Measurements from ENCODE around the gene MRPS15.
"Not testable (repeated sequence)": the region's sequence is repeated elsewhere in the genome, so short reads cannot be mapped to it uniquely, and the experiment has no call there.

The MRPS15 gene

DNA sequence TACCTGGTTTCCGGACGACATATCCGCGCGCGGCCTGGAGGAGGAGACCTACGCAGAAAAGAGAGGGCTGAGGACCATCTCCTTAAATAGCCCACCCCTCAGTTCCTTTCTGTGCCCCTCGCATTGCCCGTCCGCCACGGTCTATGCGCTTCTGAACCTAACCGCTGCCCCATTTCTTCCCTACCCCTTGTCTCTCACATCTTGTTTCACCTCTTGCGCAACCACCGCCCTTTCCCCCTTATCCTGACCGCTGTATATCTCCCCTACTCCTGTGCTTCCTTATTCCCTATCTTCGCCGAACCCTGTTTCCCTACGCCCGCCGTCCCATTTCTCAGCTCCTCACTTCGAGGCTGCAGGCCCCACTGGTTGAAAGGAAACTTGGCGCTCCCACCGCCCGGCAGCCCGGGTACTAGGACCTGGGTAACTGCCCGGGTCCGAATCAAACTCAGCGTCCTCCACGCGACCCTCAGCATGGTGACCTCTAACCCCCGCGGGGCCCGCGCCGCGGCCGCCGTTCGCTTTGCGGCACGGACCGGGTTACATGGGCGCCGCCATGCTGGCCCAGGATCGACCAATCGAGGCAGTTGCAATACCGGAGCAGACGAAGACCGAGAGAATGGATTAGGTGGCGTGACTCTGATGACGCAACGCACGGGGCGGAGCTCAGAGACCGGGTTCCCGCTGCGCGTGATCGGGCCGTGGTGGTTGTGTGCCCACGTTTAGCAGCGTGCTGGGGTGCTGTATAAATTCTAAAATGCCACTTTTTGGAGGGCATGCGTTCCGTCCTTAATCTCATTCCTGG is at the start of gene MRPS15:
Gene MRPS15 (minus strand): TSS at position 582 of the 802 bp plus-strand sequence. CDS start 109 bp downstream, at position 473.
- no peaks in the 10 kb centered on the region for H3K9me3 Mint-ChIP-seq
- peak within 1 kb of the TSS; percentile 89 for H3K27ac Mint-ChIP-seq
- ATAC-seq (ENCODE audit: low read depth) (peak; percentile 97), DNase-seq (ENCODE audit: low spot score in 2 of 2) (peak; percentile 93)
- H3K4me3 Mint-ChIP-seq: peak within 1 kb of the TSS; percentile 96
- H3K27me3 Mint-ChIP-seq: no peaks in the 10 kb centered on the region
- peaks cover 10% of the 10 kb centered on the region for H3K36me3 Mint-ChIP-seq
- H3K4me1 Mint-ChIP-seq: peaks cover 24% of the 10 kb centered on the region

DNA sequence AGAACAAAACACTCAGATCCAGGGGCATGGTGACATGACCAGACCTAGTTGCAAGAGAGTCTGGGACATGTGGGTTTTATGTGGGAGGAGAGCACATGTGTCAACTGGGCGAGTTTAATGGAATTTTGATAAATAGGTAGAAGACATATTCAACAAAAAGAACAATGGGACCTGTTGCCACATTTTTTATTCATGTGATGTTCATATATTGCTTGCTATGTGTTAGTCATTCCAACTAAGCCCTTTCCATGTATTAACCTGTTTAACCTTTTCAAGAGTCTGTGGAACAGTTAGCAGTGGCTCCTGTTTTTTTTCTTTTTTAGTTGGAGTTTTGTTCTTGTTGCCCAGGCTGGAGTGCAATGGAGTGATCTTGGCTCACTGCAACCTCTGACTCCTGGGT is 48.7 kb upstream of the MRPS15 start:
- Mint-ChIP-seq H3K4me1 (no peaks in the 10 kb centered on the region), H3K27me3 (peaks cover 6% of the 10 kb centered on the region), H3K36me3 (peaks cover 2% of the 10 kb centered on the region), H3K9me3 (peaks cover 2% of the 10 kb centered on the region), H3K4me3 (no peak overlapping the region), H3K27ac (no peak overlapping the region)
- ATAC-seq (ENCODE audit: low read depth) (no peak), DNase-seq (ENCODE audit: low spot score in 2 of 2) (no peak)

DNA sequence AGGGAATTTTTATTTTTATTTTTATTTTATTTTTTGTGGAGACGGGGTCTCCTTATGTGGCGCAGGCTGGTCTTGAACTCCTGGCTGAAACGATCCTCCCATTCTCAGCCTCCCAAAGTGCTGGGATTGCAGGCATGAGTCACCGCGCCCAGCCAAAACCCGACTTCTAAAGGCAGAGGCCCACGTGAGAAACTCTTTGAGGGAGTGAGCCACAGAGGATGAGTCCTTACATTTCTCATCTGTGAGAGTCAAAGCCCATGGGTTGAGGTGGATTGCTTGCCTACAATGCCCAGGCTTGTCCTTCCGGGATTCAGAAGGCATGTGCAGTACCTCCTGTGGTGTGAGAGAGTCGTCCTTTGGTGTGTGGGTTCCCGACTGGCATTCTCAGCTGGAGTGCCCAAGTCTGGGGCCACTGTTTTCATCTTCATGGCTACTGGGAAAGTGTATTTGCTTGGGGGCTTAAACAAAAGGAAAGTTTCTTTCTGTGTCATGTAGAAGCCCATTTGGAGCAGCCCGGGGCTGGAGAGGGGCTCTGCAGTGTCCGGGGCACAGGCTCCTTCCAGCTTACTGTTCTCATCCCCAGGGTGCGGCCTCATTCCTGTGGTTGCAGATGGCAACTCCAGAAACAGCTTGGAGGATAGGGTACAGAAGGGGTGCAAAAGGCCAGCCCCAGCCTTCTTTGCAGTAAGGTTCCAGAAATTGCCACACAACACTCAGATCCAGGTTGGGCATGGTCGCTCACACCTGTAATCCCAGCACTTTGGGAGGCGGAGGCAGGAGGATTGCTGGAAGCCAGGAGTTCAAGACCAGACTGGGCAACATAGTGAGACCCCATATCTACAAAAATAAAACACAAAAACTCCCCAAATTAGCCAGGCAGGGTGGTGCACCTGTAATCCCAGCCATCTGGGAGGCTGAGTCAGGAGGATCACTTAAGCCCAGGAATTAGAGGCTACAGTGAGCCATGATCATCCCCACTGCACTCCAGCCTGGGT is 47.9 kb upstream of the MRPS15 start:
- Mint-ChIP-seq H3K9me3 (peaks cover 2% of the 10 kb centered on the region), H3K4me1 (no peaks in the 10 kb centered on the region), H3K36me3 (peaks cover 2% of the 10 kb centered on the region), H3K27me3 (peaks cover 12% of the 10 kb centered on the region), H3K27ac (no peak overlapping the region), H3K4me3 (no peak overlapping the region)
- ATAC-seq (ENCODE audit: low read depth): no peak
- no peak for DNase-seq (ENCODE audit: low spot score in 2 of 2)

DNA sequence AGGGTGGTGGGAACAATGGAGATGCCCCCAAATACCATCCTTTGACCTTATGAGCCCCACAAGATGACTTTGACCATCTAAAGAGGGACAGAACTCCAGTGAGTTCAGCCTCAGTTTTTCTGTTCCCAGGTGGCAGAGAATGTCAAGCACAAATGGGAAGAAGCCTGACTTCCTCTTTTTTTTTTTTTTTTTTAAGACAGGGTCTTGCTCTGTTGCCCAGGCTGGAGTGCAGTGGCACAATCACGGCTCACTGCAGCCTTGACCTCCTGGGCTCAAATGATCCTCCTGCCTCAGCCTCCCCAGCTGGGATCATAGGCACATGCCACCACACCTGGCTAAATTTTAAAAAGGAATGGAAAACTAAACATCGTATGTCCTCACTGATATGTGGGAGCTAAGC is 47.0 kb upstream of the MRPS15 start:
- H3K4me1 Mint-ChIP-seq; H3K27ac Mint-ChIP-seq; DNase-seq (ENCODE audit: low spot score in 2 of 2); H3K36me3 Mint-ChIP-seq; H3K9me3 Mint-ChIP-seq; H3K4me3 Mint-ChIP-seq; ATAC-seq (ENCODE audit: low read depth): not testable (repeated sequence)
- H3K27me3 Mint-ChIP-seq: peaks cover 16% of the 10 kb centered on the region

DNA sequence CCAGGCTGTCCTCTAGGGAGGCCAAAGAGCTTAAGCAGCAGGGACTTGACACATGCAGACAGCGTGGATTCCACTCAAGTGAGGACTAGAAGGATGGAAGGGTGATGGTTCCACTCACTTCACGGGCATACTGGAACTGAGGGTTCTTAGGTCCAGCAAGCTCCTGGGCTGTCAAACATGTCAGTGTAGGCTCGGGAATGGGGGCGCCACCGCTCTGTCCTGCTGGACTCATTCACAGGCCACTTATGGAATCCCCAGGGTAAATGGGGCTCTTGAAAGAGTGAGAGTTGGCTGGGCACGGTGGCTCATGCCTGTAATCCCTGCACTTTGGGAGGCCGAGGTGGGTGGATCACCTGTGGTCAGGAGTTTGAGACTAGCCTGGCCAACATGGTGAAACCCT is 46.2 kb upstream of the MRPS15 start:
- Mint-ChIP-seq H3K4me3 (no peak overlapping the region), H3K36me3 (peaks cover 2% of the 10 kb centered on the region)
- no peak for ATAC-seq (ENCODE audit: low read depth)

DNA sequence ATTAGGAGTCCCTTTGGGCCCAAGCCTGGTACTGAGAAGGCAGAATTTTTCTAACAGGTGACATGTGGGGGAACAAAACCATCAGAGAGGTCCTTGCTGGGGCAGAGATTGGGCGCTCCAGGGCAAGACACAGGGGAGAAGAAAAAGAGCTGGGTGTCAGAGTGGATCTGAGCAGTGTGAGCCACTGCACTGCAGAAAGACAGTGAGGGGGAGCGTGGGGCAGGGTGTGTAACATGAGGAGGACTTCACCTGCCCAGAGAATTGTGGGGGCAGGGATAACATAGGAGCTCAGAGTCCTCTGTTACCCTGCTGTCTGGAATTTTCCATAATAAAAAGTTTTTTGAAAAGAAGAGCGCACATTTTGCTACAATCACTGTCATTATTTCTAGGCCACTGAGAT is 44.1 kb upstream of the MRPS15 start:
- Mint-ChIP-seq H3K27ac (no peak overlapping the region), H3K4me3 (no peak overlapping the region)
- ATAC-seq (ENCODE audit: low read depth): no peak

More for the DNA sequence above, 46.2 kb upstream of the MRPS15 start:
- Mint-ChIP-seq H3K4me1 (no peaks in the 10 kb centered on the region), H3K27ac (no peak overlapping the region), H3K9me3 (peaks cover 2% of the 10 kb centered on the region), H3K27me3 (peaks cover 16% of the 10 kb centered on the region)
- DNase-seq (ENCODE audit: low spot score in 2 of 2): no peak

DNA sequence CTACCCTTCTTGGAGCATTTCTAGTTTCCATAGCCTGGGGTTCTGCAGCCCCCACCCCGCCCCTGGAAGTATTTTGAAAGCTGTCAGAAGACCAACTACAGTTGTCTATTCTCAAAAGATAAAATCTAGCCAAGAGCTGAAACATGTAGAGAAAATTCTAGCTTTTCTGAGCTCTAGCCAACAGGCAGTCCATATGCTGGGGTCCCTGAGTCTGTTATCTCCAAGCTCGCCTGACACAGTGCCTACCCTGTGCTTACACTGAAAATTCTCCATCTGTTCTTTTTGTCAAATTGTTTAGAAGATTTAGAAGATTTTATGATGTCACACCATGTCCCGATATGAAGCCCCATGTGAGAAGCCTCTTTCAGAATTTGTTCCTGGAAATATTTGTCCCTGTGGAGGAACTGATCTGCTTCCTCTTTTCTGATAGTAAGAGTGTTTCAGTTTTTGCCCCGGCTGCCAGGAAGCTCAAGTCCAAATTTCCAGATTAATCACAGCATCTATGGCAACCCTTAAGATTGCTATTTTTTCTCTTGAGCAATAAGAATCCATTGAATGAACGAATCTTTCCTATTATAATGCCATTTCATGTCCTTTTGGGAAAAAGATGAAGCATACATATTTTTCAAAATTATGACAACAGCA is 42.2 kb upstream of the MRPS15 start:
- DNase-seq (ENCODE audit: low spot score in 2 of 2) (no peak), ATAC-seq (ENCODE audit: low read depth) (no peak)
- no peak overlapping the region for H3K27ac Mint-ChIP-seq
- peaks cover 17% of the 10 kb centered on the region for H3K27me3 Mint-ChIP-seq
- no peak overlapping the region for H3K4me3 Mint-ChIP-seq
- H3K4me1 Mint-ChIP-seq: no peaks in the 10 kb centered on the region
- H3K9me3 Mint-ChIP-seq: peaks cover 2% of the 10 kb centered on the region
- peaks cover 2% of the 10 kb centered on the region for H3K36me3 Mint-ChIP-seq

More for the DNA sequence above, 44.1 kb upstream of the MRPS15 start:
- DNase-seq (ENCODE audit: low spot score in 2 of 2): no peak
- Mint-ChIP-seq H3K27me3 (peaks cover 17% of the 10 kb centered on the region), H3K9me3 (peaks cover 2% of the 10 kb centered on the region), H3K36me3 (peaks cover 2% of the 10 kb centered on the region), H3K4me1 (no peaks in the 10 kb centered on the region)

DNA sequence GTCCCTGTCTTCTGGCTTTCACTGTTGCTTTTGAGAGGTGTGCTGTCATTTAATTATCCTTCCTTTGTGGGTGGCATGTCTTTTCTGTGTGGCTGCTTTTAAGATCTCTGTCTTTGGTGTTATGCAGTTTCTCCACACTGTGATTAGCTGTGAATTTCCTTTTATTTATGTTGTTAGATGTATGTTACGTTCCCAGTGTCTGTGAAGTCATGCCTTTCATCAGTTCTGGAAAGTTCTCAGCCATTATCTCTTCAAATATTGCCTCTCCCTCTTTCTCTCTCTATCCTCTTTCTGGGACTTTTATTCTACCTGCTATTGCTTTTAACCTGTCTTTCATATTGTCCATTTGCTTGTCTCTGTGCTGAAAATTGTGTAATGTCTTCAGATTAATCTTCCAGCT is 39.5 kb upstream of the MRPS15 start:
- no peak overlapping the region for H3K27ac Mint-ChIP-seq
- ATAC-seq (ENCODE audit: low read depth) (no peak), DNase-seq (ENCODE audit: low spot score in 2 of 2) (no peak)
- H3K4me1 Mint-ChIP-seq: no peaks in the 10 kb centered on the region
- H3K36me3 Mint-ChIP-seq: peaks cover 2% of the 10 kb centered on the region
- H3K27me3 Mint-ChIP-seq: peaks cover 14% of the 10 kb centered on the region
- peaks cover 2% of the 10 kb centered on the region for H3K9me3 Mint-ChIP-seq
- no peak overlapping the region for H3K4me3 Mint-ChIP-seq

DNA sequence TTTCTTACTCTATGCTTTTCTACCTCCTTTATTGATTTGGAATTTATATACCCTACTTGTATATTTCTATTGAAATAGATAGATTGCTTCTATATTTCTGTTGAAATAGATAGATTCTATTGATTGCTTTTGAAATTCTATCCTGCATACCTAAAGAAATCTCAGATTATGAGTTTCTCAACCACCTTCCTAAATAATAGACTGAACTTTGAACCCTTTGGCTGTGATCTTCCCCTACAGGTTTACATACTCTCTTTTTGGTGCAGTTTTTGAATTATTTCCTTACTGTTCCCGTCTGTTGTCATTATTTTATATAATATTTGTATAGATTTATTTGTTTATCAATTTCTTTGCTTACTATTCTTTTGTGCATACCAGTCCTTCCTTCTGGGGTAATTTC is 39.0 kb upstream of the MRPS15 start:
- peaks cover under 1% of the 10 kb centered on the region for H3K9me3 Mint-ChIP-seq
- H3K27ac Mint-ChIP-seq: no peak overlapping the region
- ATAC-seq (ENCODE audit: low read depth): no peak
- H3K4me3 Mint-ChIP-seq: no peak overlapping the region
- peaks cover 1% of the 10 kb centered on the region for H3K36me3 Mint-ChIP-seq
- H3K27me3 Mint-ChIP-seq: peaks cover 14% of the 10 kb centered on the region
- no peaks in the 10 kb centered on the region for H3K4me1 Mint-ChIP-seq
- DNase-seq (ENCODE audit: low spot score in 2 of 2): no peak

DNA sequence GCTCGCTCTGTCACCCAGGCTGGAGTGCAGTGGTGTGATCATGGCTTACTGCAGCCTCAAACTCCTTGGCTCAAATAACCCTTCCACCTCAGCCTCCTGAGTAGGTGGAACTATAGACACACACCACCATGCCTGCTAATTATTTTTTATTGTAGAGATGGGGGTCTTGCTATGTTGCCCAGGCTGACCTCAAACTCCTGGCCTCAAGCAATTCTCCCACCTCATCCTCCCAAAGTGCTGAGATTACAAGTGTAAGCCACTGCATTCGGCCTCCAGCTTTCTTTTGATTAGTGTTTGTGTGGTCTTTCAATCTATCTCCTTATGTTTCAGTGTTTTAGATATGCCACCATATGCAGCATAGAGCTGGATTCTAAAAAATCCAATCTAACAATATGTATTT is 38.4 kb upstream of the MRPS15 start:
- no peaks in the 10 kb centered on the region for H3K9me3 Mint-ChIP-seq
- ATAC-seq (ENCODE audit: low read depth) (no peak), DNase-seq (ENCODE audit: low spot score in 2 of 2) (no peak)
- H3K27ac Mint-ChIP-seq: no peak overlapping the region
- H3K36me3 Mint-ChIP-seq: no peaks in the 10 kb centered on the region
- no peak overlapping the region for H3K4me3 Mint-ChIP-seq
- H3K4me1 Mint-ChIP-seq: no peaks in the 10 kb centered on the region
- peaks cover 11% of the 10 kb centered on the region for H3K27me3 Mint-ChIP-seq

DNA sequence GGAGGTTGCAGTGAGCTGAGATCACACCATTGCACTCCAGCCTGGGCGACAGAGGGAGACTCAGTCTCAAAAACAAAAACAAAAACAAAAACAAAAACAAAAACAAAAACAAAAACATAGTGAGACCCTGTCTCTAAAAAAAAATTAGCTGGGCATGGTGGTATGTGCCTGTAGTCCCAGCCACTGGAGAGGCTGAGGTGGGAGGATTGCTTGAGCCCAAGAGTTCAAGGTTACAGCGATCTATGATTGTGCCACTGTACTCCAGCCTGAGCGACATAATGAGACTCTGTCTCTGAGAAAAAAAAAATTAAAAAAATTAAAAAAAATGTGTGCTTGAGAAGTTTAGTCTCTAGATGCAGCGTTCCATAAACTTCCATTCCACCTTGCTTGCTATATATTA is 37.7 kb upstream of the MRPS15 start:
- not testable (repeated sequence) for H3K4me3 Mint-ChIP-seq; H3K4me1 Mint-ChIP-seq; H3K27ac Mint-ChIP-seq; H3K36me3 Mint-ChIP-seq; DNase-seq (ENCODE audit: low spot score in 2 of 2); ATAC-seq (ENCODE audit: low read depth); H3K9me3 Mint-ChIP-seq; H3K27me3 Mint-ChIP-seq

DNA sequence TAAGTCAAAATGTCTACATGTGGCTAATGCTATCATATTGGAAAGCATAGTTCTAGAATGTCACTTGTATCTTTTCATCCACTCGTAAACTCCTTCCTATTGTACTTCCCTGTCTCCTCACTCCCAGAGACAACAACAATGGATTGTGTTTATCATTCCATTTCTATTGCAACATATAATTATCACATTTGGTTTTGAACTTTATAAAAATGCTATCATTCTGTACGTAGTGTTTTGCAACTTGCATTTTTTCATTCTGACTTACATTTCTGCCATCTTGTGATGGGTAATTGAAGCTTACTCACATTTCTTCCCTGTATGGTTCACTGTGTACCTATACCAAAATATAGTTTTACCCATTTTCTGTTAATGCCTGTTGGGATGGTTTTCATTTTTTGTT is 33.0 kb upstream of the MRPS15 start:
- Mint-ChIP-seq H3K9me3 (no peaks in the 10 kb centered on the region), H3K27me3 (peaks cover 6% of the 10 kb centered on the region), H3K36me3 (peaks cover 2% of the 10 kb centered on the region), H3K27ac (no peak overlapping the region), H3K4me1 (peaks cover 3% of the 10 kb centered on the region), H3K4me3 (no peak overlapping the region)
- ATAC-seq (ENCODE audit: low read depth): no peak
- no peak for DNase-seq (ENCODE audit: low spot score in 2 of 2)

DNA sequence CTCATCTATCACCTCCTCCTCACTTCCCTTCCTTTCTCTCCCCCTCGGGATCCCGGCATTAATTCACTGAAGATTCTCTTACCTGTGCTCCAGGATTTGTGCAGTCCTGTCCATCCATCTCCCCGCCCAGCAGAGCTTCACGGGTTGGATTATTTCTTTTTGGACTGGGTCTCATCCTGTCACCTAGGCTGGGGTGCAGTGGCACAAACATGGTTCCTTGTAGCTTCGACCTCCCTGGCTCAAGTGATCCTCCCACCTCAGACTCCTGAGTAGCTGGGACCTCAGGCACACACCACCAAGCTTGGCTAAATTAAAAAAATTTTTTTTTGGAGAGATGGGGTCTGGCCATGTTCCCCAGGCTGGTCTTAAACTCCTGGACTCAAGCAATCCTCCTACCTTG is 30.8 kb upstream of the MRPS15 start:
- Mint-ChIP-seq H3K4me1 (peaks cover 3% of the 10 kb centered on the region), H3K36me3 (peaks cover 2% of the 10 kb centered on the region), H3K27me3 (peaks cover 6% of the 10 kb centered on the region), H3K27ac (no peak overlapping the region), H3K9me3 (no peaks in the 10 kb centered on the region), H3K4me3 (no peak overlapping the region)
- no peak for DNase-seq (ENCODE audit: low spot score in 2 of 2)
- no peak for ATAC-seq (ENCODE audit: low read depth)

DNA sequence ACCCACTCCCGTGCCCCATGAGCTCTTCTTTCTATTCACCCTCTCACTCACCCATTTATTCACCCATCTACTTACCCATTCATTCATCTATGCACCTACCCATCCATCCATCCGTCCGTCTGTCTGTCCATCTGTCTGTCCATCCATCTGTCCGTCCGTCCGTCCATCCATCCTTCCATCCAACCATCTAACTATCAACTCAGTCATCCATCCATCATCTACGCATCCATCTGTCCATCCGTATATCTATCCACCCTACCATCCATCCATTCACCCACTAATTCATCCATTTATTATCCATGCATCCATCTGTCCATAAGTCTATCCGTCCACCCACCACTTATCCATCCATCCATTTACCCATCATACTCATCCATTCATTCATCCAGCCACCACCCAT is 29.3 kb upstream of the MRPS15 start:
- Mint-ChIP-seq H3K27me3 (peaks cover 6% of the 10 kb centered on the region), H3K27ac (no peak overlapping the region), H3K4me1 (peaks cover 3% of the 10 kb centered on the region), H3K36me3 (peaks cover 2% of the 10 kb centered on the region), H3K4me3 (no peak overlapping the region), H3K9me3 (no peaks in the 10 kb centered on the region)
- no peak for ATAC-seq (ENCODE audit: low read depth)
- DNase-seq (ENCODE audit: low spot score in 2 of 2): no peak
